Activated naive CD8-positive, alpha-beta T cell treated with anti-CD3 and anti-CD28 coated beads for 36 hours (primary cell): Measurements from ENCODE around the gene TMEM150A. TPM values are rescaled to one million over a fixed set of nuclear protein-coding genes. Genes with fewer than 3 reads are reported as not detected.

Source experiments
- DNase-seq: peaks from one replicate; pipeline ENCODE4 v3.0.0; 2021
- H3K27ac Mint-ChIP-seq: one replicate; pipeline ENCODE4 v1.8.0; 2022; ENCODE audit warnings: mild to moderate bottlenecking, moderate library complexity, mixed read lengths
- H3K27me3 Mint-ChIP-seq: one replicate; pipeline ENCODE4 v1.8.0; 2022; ENCODE audit warnings: mild to moderate bottlenecking, mixed read lengths
- H3K36me3 Mint-ChIP-seq: one replicate; pipeline ENCODE4 v1.8.0; 2021; ENCODE audit warnings: mild to moderate bottlenecking, mixed read lengths
- H3K4me1 Mint-ChIP-seq: one replicate; pipeline ENCODE4 v1.8.0; 2021; ENCODE audit warnings: mixed read lengths
- H3K4me3 Mint-ChIP-seq: one replicate; pipeline ENCODE4 v1.8.0; 2022; ENCODE audit warnings: mild to moderate bottlenecking, moderate library complexity, mixed read lengths
- H3K9me3 Mint-ChIP-seq: one replicate; pipeline ENCODE4 v1.8.0; 2022; ENCODE audit warnings: mixed read lengths
- total RNA-seq, 2 experiments: library from RNA; stranded (reverse); gene quantifications; one replicate each; pipeline ENCODE4 v1.2.3, GENCODE V29; 2021

Gene TMEM150A, protein sequence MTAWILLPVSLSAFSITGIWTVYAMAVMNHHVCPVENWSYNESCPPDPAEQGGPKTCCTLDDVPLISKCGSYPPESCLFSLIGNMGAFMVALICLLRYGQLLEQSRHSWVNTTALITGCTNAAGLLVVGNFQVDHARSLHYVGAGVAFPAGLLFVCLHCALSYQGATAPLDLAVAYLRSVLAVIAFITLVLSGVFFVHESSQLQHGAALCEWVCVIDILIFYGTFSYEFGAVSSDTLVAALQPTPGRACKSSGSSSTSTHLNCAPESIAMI
- 1 to 10 TPM; 2.4 to 3.4 TPM for total RNA-seq

DNA sequence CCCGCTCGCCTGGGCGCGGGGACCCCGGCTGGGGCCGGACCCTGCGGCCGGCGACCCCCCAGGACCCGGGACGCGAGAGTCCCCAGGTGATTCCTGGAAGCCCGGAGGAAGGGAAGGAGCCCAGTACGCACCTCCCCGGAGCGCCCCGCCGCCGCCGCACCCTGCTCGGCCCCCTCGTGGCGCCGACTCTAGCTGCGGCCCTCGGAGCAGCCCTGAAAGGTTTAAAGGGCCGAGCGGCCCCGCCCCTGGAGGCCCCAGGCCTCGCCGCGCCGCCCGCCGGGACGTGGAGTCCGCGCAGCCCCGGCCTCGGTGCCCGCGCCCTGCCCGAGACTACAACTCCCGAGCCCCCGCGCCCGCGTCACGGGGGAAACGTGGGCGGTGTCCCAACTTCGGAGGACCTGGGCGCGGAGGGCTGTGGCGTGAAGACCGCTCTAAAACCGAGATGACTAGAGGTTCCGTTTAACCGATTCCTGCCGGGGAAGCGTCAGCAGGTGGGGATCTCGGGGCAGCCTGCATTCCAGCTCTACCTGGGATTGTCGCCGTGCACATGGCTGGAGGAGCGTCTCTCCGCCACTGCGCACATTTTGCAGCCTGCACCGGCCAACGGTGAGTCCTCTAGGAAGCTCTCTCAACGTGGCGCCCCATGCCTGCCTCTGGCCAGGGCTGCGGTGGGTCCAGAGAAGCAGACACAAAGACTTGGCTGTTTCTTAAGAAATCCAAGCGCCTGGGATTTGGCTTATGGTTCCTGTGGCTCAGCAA, at the start of gene TMEM150A:
Gene TMEM150A, minus strand, starts transcription at position 223 of the 759 bp plus-strand sequence. CDS start 750 bp downstream, outside the sequence.
- peaks cover 19% of the 10 kb centered on the region for H3K4me1 Mint-ChIP-seq
- peak; percentile 94 for DNase-seq
- H3K27ac Mint-ChIP-seq = peak within 1 kb of the TSS; percentile 79
- peak within 1 kb of the TSS; percentile 90 for H3K4me3 Mint-ChIP-seq
- peaks cover 5% of the 10 kb centered on the region for H3K36me3 Mint-ChIP-seq
- H3K9me3 Mint-ChIP-seq = no peaks in the 10 kb centered on the region
- no peaks in the 10 kb centered on the region for H3K27me3 Mint-ChIP-seq

DNA sequence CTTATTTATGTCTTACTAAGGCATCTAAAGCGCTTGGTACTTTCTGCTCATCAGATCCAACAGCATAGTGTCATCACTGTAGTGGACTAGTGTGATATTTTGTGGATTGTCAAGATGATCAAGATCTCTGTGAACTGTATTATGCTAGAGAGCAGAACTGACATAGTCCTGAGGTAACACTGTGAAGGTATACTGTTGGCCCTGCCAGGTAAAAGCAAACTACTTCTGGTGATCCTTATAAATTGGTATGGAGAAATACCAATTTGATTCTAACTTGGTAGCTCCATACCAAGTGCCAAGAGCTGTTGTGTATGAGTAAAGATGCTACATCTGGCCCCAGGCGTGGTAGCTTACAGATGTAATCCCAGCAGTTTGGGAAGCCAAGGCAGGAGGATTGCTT, 49.6 kb upstream of the TMEM150A start:
- no peak for DNase-seq
- no peaks in the 10 kb centered on the region for H3K4me1 Mint-ChIP-seq
- H3K4me3 Mint-ChIP-seq = no peak overlapping the region
- H3K36me3 Mint-ChIP-seq = peaks cover 28% of the 10 kb centered on the region
- H3K9me3 Mint-ChIP-seq = no peaks in the 10 kb centered on the region
- H3K27me3 Mint-ChIP-seq = no peaks in the 10 kb centered on the region
- no peak overlapping the region for H3K27ac Mint-ChIP-seq

DNA sequence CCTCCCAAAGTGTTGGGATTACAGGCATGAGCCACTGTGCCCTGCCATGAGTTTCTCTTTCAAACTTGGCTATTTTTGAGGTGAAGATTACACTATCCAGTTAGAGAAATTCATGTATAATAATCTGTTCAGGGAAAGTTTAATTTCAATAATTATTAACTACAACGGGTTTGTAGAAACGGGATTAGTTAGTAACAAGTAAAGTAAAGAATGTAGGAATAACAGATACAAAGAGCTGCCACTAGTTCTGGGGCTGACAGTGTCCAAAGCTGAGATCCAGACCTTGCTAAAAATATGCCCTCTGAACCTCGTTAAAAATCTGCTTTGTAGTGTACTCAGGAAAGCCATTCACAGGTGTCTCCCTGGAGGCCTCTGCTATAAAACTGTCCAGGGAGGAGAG, 48.6 kb upstream of the TMEM150A start:
- no peak for DNase-seq
- Mint-ChIP-seq H3K4me3 (no peak overlapping the region), H3K9me3 (no peaks in the 10 kb centered on the region), H3K27ac (no peak overlapping the region), H3K36me3 (peaks cover 33% of the 10 kb centered on the region), H3K27me3 (no peaks in the 10 kb centered on the region), H3K4me1 (no peaks in the 10 kb centered on the region)

DNA sequence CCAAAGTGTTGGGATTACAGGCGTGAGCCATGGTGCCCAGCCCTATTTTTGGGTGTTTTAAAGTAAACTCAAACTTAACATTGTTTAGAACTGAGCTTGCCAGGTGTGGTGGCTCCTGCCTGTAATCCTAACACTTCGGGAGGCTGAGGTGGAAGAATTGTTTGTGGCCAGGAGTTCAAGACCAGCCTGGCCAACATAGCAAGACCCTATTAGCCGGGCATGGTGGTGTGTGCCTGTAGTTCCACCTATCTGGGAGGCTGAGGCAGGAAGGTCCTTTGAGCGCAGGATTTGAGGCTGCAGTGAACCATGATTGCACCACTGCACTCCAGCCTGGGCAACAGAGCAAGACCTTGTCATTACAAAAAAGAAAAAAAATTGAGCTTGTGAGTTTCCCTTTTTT, 48.0 kb upstream of the TMEM150A start:
- no peak for DNase-seq
- H3K36me3 Mint-ChIP-seq = peaks cover 33% of the 10 kb centered on the region
- no peaks in the 10 kb centered on the region for H3K27me3 Mint-ChIP-seq
- no peaks in the 10 kb centered on the region for H3K4me1 Mint-ChIP-seq
- no peaks in the 10 kb centered on the region for H3K9me3 Mint-ChIP-seq
- no peak overlapping the region for H3K4me3 Mint-ChIP-seq
- H3K27ac Mint-ChIP-seq = no peak overlapping the region

DNA sequence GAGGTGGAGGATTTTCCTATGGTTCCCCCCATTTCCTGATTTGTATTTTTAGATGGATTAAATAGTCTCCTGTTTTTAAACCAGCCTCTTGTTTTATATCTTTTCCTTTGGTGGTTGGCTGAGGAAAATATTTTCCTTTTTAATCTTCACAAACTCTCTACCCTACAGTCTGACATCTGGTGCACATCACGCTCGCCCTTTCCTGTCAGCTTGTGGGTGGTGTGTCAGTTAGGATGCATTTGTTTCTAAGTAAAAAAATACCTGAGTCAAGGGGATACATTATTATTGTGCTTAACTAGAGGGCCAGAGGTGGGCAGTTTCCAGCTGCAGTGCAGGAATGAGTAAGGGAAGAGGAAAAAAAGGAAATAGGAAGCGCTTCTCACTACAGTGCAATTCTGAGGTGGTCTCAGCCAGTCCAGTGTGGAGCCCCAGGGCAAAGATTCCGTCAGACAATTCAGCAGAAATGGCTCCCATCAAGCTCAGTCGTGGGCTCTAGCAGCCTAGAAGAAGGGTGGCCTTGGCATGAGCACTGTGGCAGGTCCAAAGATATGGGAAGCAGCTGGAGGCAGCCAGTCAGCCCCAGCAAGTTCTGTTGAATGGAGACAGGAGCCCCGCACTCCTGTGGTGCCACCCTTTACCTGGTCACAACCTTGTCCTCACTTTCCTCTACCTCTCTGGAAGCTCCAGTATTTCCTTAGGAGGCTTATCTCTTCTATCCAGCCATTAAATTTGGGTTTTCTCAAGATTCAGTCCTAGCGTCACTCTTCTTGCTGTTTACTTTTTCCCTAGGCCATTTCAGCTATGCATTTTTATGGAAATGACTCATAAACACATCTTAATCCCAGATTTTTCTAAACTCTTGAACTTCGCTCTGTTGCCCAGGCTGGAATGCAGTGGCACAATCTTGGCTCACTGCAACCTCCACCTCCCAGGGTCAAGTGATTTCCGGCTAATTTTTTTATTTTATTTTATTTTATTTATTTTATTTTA, 47.0 kb upstream of the TMEM150A start:
- H3K4me1 Mint-ChIP-seq = no peaks in the 10 kb centered on the region
- no peak overlapping the region for H3K27ac Mint-ChIP-seq
- H3K9me3 Mint-ChIP-seq = no peaks in the 10 kb centered on the region
- H3K27me3 Mint-ChIP-seq = no peaks in the 10 kb centered on the region
- no peak overlapping the region for H3K4me3 Mint-ChIP-seq
- no peak for DNase-seq
- peaks cover 33% of the 10 kb centered on the region for H3K36me3 Mint-ChIP-seq

DNA sequence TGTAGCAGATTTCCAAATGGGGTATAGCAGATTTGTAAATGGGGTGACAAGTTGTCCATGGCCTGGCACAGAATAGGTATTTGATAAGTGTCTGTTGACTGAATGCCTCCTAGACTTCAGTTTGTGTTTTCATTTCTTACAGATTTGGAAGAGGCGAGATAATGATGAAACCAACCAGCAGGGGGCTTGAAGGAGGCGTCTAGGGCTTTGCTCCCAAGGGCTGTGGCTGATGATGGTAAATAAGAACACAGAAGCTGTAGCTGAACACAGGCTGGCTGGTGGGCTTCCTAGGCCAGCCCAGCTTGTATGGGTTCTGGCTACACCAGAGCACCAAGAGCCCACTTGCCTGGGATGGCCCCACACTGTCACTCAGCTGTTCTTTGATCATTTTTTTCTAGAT, 46.1 kb upstream of the TMEM150A start:
- Mint-ChIP-seq H3K9me3 (no peaks in the 10 kb centered on the region), H3K36me3 (peaks cover 32% of the 10 kb centered on the region), H3K27me3 (no peaks in the 10 kb centered on the region), H3K4me3 (no peak overlapping the region), H3K4me1 (no peaks in the 10 kb centered on the region), H3K27ac (no peak overlapping the region)
- no peak for DNase-seq

DNA sequence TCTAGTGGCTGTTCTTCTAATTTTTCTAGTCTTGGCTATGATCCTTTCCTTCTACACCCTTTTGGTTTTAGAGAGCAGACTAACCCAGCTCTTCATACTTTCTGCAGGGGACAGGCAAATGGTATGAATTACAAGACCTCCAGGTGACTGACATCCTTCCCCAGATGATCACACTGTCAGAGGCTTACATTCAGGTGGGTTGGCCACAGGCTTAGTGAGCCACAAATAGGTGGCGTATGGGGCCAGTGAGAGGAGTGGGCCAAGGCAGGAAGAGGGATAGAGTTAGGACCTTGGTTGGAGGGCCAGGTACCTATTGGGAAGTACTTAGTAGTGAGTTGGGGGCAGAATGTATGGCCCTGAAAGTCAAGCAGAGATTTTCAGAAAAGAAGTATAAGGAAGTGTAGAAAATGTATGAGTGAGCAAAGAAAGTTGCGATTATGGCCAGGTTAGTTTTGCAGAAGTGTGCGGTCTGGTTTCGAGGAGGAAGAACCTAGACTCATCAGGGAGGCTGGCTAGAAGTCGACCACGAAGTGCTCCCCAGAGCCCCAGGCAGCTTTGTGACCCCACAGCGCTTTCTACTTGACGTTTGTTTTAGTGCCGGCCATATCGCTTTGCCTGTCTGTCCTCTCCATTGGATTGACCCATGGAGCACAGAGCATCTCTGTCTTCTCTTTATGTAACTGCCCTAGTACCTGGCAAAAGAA, 45.5 kb upstream of the TMEM150A start:
- Mint-ChIP-seq H3K4me1 (peaks cover under 1% of the 10 kb centered on the region), H3K36me3 (peaks cover 32% of the 10 kb centered on the region), H3K9me3 (no peaks in the 10 kb centered on the region), H3K4me3 (no peak overlapping the region), H3K27me3 (no peaks in the 10 kb centered on the region), H3K27ac (no peak overlapping the region)
- DNase-seq = no peak

DNA sequence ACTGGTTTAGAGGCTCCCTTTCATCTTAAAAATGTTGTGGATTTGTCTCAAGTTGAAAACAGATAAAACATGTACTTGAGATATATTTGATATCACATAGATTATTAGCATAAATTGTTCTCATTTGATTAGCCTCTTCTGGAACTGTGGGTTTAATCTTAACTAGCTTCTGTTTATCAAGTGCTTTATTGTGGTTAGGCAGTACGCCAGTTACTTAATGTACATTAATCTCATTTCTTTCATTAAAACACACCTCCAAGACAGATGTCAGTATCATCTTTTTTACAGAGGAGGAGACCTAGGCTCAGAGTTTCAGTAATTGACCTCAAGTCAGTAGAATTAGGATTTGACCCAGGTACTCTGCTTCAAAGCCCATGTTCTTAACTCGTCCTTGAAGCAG, 43.7 kb upstream of the TMEM150A start:
- H3K27me3 Mint-ChIP-seq = no peaks in the 10 kb centered on the region
- H3K4me1 Mint-ChIP-seq = peaks cover 12% of the 10 kb centered on the region
- peaks cover 34% of the 10 kb centered on the region for H3K36me3 Mint-ChIP-seq
- H3K4me3 Mint-ChIP-seq = no peak overlapping the region
- H3K9me3 Mint-ChIP-seq = no peaks in the 10 kb centered on the region
- H3K27ac Mint-ChIP-seq = no peak overlapping the region
- no peak for DNase-seq

DNA sequence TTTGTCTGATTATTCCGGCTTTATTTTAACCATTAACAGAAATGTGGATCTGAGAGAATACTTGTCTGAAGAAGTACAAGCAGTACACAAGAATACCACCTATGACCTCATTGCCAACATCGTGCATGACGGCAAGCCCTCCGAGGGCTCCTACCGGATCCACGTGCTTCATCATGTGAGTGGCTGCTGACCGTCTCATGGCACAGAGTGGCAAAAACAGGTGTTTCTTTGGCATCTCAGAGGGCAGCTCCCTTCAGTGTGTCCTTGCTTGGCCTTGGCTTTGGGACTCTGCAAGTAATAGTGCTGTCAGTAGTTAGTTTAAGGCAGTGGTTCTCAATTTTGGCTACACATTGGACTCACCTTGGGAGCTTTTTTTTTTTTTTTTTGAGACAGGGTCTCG, 42.4 kb upstream of the TMEM150A start:
- H3K27ac Mint-ChIP-seq = no peak overlapping the region
- no peak for DNase-seq
- H3K27me3 Mint-ChIP-seq = no peaks in the 10 kb centered on the region
- H3K9me3 Mint-ChIP-seq = no peaks in the 10 kb centered on the region
- H3K4me3 Mint-ChIP-seq = no peak overlapping the region
- H3K36me3 Mint-ChIP-seq = peaks cover 42% of the 10 kb centered on the region
- peaks cover 12% of the 10 kb centered on the region for H3K4me1 Mint-ChIP-seq

DNA sequence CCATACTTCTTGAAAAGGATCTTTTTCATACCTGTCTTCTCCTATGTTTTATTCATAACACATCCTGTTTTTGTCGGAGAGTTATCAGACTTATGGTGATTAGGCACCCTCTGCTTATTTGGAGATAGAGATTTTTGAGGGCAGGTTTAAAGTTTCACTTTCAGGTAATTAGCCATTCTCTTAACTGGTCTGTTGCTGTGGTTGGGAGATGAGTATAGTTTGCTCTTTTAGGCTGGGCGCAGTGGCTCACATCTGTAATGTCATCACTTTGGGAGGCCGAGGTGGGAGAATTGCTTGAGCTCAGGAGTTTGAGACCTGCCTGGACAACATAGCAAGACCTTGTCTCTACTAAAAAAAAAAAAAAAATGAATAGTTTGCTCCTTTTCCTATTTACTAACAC, 40.2 kb upstream of the TMEM150A start:
- H3K27ac Mint-ChIP-seq = peak overlapping the region; percentile 55
- H3K4me1 Mint-ChIP-seq = peaks cover 12% of the 10 kb centered on the region
- no peaks in the 10 kb centered on the region for H3K9me3 Mint-ChIP-seq
- no peaks in the 10 kb centered on the region for H3K27me3 Mint-ChIP-seq
- H3K4me3 Mint-ChIP-seq = no peak overlapping the region
- no peak for DNase-seq
- peaks cover 39% of the 10 kb centered on the region for H3K36me3 Mint-ChIP-seq

DNA sequence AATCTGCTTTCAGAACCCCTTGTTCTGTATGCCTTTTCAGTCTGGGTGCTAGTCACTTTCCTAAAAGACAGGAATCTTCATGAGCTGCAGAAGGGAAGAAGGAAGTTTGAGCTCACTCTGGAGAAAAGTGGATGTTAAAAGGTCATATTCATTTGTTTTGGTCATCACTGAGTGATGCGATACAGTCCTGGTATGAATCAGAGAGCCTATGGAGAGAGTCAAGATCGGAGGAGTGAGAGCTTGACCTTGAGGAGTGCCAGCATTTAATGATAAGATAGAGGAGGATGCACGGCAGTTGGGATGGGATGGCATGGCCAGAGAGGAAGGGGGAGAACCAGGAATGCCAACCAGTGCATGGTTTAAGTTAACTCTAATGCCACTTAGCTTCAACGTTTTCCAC, 33.1 kb upstream of the TMEM150A start:
- Mint-ChIP-seq H3K27me3 (no peaks in the 10 kb centered on the region), H3K4me3 (no peak overlapping the region), H3K4me1 (peaks cover 10% of the 10 kb centered on the region), H3K36me3 (peaks cover 38% of the 10 kb centered on the region), H3K9me3 (no peaks in the 10 kb centered on the region), H3K27ac (peak overlapping the region; percentile 19)
- no peak for DNase-seq

DNA sequence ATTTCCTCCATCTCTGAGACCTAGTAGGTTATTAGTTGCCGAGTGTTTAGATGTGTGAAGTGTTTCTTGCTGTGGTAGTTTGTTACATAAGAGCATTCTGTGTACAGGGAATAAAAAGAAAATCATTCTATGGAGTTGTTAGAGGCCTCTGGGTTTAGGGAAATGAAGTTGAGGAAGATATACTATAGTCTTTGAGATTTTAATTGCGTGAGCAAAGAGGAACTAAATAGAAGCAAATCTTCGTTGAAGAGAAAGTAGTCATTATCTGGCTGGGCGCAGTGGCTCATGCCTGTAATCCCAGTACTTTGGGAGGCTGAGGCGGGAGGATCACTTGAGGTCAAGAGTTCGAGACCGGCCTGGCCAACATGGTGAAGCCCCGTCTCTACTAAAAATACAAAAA, 32.5 kb upstream of the TMEM150A start:
- H3K9me3 Mint-ChIP-seq = no peaks in the 10 kb centered on the region
- H3K27me3 Mint-ChIP-seq = no peaks in the 10 kb centered on the region
- peak overlapping the region; percentile 36 for H3K27ac Mint-ChIP-seq
- no peak overlapping the region for H3K4me3 Mint-ChIP-seq
- H3K36me3 Mint-ChIP-seq = peaks cover 37% of the 10 kb centered on the region
- no peak for DNase-seq
- H3K4me1 Mint-ChIP-seq = peaks cover 10% of the 10 kb centered on the region

DNA sequence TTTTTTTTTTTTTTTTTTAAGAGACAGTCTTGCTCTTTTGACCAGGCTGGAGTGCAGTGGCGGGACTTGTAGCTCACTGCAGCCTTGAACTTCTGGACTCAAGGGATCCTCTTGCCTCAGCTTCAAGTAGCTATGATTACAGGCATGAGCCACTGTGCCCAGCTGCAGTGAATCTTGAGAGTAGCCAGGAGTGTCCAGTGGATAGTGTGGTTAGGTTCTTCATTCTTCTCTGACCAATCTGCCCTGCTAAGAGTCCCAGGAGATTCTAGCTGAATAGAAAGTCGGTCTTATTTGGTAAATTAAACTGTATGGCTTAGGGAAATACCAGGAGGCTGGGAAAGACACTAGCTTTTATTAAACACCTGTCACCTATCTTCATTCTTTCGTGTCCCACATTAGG, 28.8 kb upstream of the TMEM150A start:
- Mint-ChIP-seq H3K27me3 (no peaks in the 10 kb centered on the region), H3K27ac (no peak overlapping the region), H3K4me3 (no peak overlapping the region), H3K4me1 (peaks cover 19% of the 10 kb centered on the region), H3K9me3 (no peaks in the 10 kb centered on the region), H3K36me3 (peaks cover 38% of the 10 kb centered on the region)
- no peak for DNase-seq

DNA sequence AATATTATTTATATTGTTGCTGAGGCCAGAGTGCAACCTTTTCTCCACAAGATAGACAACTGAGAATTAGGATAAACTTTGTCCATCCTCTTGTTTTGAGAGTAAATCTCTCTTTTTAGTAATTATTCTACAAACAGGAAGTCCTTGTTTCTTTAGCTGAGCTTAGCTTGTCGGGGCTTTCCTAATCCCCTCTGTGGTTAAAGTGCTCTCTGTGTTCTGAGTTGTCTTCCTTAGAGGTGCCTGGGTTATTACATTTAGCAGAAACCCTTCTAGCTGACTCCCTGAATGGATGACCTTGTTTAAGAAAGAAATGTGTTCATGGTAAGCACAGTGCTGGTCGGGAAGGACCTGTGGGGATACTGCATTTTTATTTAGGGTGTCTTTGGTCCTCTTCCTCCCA, 26.2 kb upstream of the TMEM150A start:
- DNase-seq = no peak
- peak overlapping the region; percentile 75 for H3K27ac Mint-ChIP-seq
- no peaks in the 10 kb centered on the region for H3K9me3 Mint-ChIP-seq
- H3K4me1 Mint-ChIP-seq = peaks cover 16% of the 10 kb centered on the region
- peaks cover 39% of the 10 kb centered on the region for H3K36me3 Mint-ChIP-seq
- no peak overlapping the region for H3K4me3 Mint-ChIP-seq
- no peaks in the 10 kb centered on the region for H3K27me3 Mint-ChIP-seq
